ENCODE results near the gene SLC2A1. TPM values are rescaled to one million over a fixed set of nuclear protein-coding genes. Genes with fewer than 3 reads are reported as not detected.

The SLC2A1 gene
- total RNA-seq, 1 donor from 2014 or later: 265 TPM

GRCh38 chr1:42880384-42880783 is 78.3 kb downstream of the SLC2A1 start:
- no peak for TF ChIP-seq CTCF (conservative IDR thresholded peaks at IDR 0.05)
- Mint-ChIP-seq H3K9me3 (no peaks in the 10 kb centered on the region), H3K4me3 (no peak overlapping the region), H3K36me3 (ENCODE audit: low read depth) (no peaks in the 10 kb centered on the region), H3K27ac (ENCODE audit: unreplicated experiment) (no peak overlapping the region), H3K27me3 (ENCODE audit: low read depth) (peaks cover 2% of the 10 kb centered on the region), H3K4me1 (no peaks in the 10 kb centered on the region)
- no peak for DNase-seq (ENCODE audit: low read depth, low spot score)

GRCh38 chr1:42877380-42877779 is 81.3 kb downstream of the SLC2A1 start:
- DNase-seq (ENCODE audit: low read depth, low spot score): no peak
- peaks cover 5% of the 10 kb centered on the region for H3K27me3 Mint-ChIP-seq (ENCODE audit: low read depth)

GRCh38 chr1:42876009-42876408 is 82.7 kb downstream of the SLC2A1 start:
- H3K36me3 Mint-ChIP-seq (ENCODE audit: low read depth): no peaks in the 10 kb centered on the region
- no peak for TF ChIP-seq CTCF (conservative IDR thresholded peaks at IDR 0.05)
- H3K9me3 Mint-ChIP-seq: peaks cover 6% of the 10 kb centered on the region
- H3K4me3 Mint-ChIP-seq: no peak overlapping the region
- H3K27ac Mint-ChIP-seq (ENCODE audit: unreplicated experiment): no peak overlapping the region
- peaks cover 8% of the 10 kb centered on the region for H3K27me3 Mint-ChIP-seq (ENCODE audit: low read depth)
- DNase-seq (ENCODE audit: low read depth, low spot score): no peak
- peaks cover 4% of the 10 kb centered on the region for H3K4me1 Mint-ChIP-seq

More at GRCh38 chr1:42877380-42877779, 81.3 kb downstream of the SLC2A1 start:
- Mint-ChIP-seq H3K4me1 (peaks cover 4% of the 10 kb centered on the region), H3K4me3 (no peak overlapping the region), H3K9me3 (peaks cover 6% of the 10 kb centered on the region), H3K36me3 (ENCODE audit: low read depth) (no peaks in the 10 kb centered on the region), H3K27ac (ENCODE audit: unreplicated experiment) (no peak overlapping the region)
- no peak for TF ChIP-seq CTCF (conservative IDR thresholded peaks at IDR 0.05)

Other genes starting within 250 kb of the SLC2A1 start
- 0.14 and 0.19 TPM in 2 replicates for gene CLDN19, start 218.6 kb downstream of the SLC2A1 start, total RNA-seq
- 77.2 and 88.6 TPM in 2 replicates for gene P3H1, start 191.8 kb downstream of the SLC2A1 start, total RNA-seq
- gene C1orf50, start 191.6 kb downstream of the SLC2A1 start, total RNA-seq: 9.7 and 13.6 TPM in 2 replicates
- 0.70 and 0.91 TPM in 2 replicates for gene TMEM269, start 173.9 kb downstream of the SLC2A1 start, total RNA-seq
- 7.1 and 8.8 TPM in 2 replicates for gene ERMAP, start 141.7 kb downstream of the SLC2A1 start, total RNA-seq
- 46.5 and 47.9 TPM in 2 replicates for gene SVBP, start 141.5 kb downstream of the SLC2A1 start, total RNA-seq
- gene ZNF691, start 112.3 kb downstream of the SLC2A1 start, total RNA-seq: 19.1 TPM in 2 replicates
- gene EBNA1BP2, start 213.4 kb upstream of the SLC2A1 start, total RNA-seq: 55.9 and 57.3 TPM in 2 replicates
- gene CFAP57, start 213.5 kb upstream of the SLC2A1 start, total RNA-seq: 0.77 and 0.86 TPM in 2 replicates